HEK293 (cell line): ENCODE data around the gene DDX17.

Source experiments
- CTCF ChIA-PET: fragments of 350-600 bp; formaldehyde crosslinking; extraction: SDS; loops from one replicate; lab custom pipeline; 2021; ENCODE audit warnings: antibody characterized with exemption; lab: Yijun Ruan, JAX
- POLR2A ChIA-PET: fragments of 300-600 bp; formaldehyde crosslinking; extraction: SDS; loops from one replicate; lab custom pipeline; 2020; ENCODE audit warnings: antibody characterized with exemption, inconsistent platforms; lab: Yijun Ruan, JAX
- H3K27ac ChIP-seq: fragments of 200-500 bp; sonication (Bioruptor generic); 2 replicates; pipeline ENCODE4 v1.5.1; 2014; ENCODE audit warnings: low read depth, low read length, control low read depth, inconsistent platforms; ENCODE audit errors: extremely low read depth
- H3K36me3 ChIP-seq, 2 experiments: fragments of 200-500 bp in 1 of 2; sonication (Bioruptor generic) in 1 of 2; 1 replicate in 1 of 2; 2 replicates in 1 of 2; pipeline ENCODE4 v1.5.1; 2014 to 2017; ENCODE audit warnings: inconsistent platforms in 2 of 2, low read length in 2 of 2; ENCODE audit not compliant: control insufficient read depth in 2 of 2, insufficient read depth in 1 of 2
- H3K4me1 ChIP-seq: fragments of 200-500 bp; sonication (Bioruptor generic); 2 replicates; pipeline ENCODE4 v1.5.1; 2014; ENCODE audit warnings: mild to moderate bottlenecking, low read length, inconsistent platforms; ENCODE audit not compliant: control insufficient read depth, insufficient read depth
- H3K4me3 ChIP-seq: 2 replicates; pipeline ENCODE4 v1.5.1; 2011; ENCODE audit warnings: low read depth, mild to moderate bottlenecking, control low read depth, low read length, moderate library complexity
- H3K9me3 ChIP-seq: fragments of 200-500 bp; sonication (Bioruptor generic); 2 replicates; pipeline ENCODE4 v1.5.1; 2014; ENCODE audit warnings: low read depth, low read length, inconsistent platforms; ENCODE audit not compliant: control insufficient read depth, insufficient read depth
- BCL6B ChIP-seq: fragments of 450-650 bp; formaldehyde crosslinking; IDR thresholded peaks from 2 replicates; pipeline ENCODE4 v1.5.1; 2017; ENCODE audit warnings: missing biosample characterization, missing genetic modification characterization
- GLIS1 ChIP-seq: fragments of 450-650 bp; formaldehyde crosslinking; IDR thresholded peaks from 2 replicates; pipeline ENCODE4 v1.5.1; 2016; ENCODE audit warnings: missing biosample characterization, missing genetic modification characterization
- KLF10 ChIP-seq: fragments of 450-650 bp; IDR thresholded peaks from 2 replicates; pipeline ENCODE4 v1.5.1; 2018; ENCODE audit warnings: missing biosample characterization, mild to moderate bottlenecking, missing genetic modification characterization
- MYNN ChIP-seq: fragments of 450-650 bp; formaldehyde crosslinking; IDR thresholded peaks from 2 replicates; pipeline ENCODE4 v1.5.1; 2016; ENCODE audit warnings: missing biosample characterization, missing genetic modification characterization, borderline replicate concordance
- MZF1 ChIP-seq: fragments of 450-650 bp; formaldehyde crosslinking; IDR thresholded peaks from 2 replicates; pipeline ENCODE4 v1.5.1; 2017; ENCODE audit warnings: missing biosample characterization, missing genetic modification characterization, borderline replicate concordance
- OVOL3 ChIP-seq: fragments of 450-650 bp; formaldehyde crosslinking; IDR thresholded peaks from 2 replicates; pipeline ENCODE4 v1.5.1; 2016; ENCODE audit warnings: missing biosample characterization, missing genetic modification characterization
- PATZ1 ChIP-seq: fragments of 450-650 bp; formaldehyde crosslinking; IDR thresholded peaks from 2 replicates; pipeline ENCODE4 v1.5.1; 2016; ENCODE audit warnings: missing biosample characterization, missing genetic modification characterization
- PBX3 ChIP-seq: sonication (generic); formaldehyde crosslinking; IDR thresholded peaks from 2 replicates; pipeline ENCODE4 v1.8.1; 2022; ENCODE audit warnings: mild to moderate bottlenecking, moderate library complexity, missing genetic modification reagents
- SP2 ChIP-seq: fragments of 450-650 bp; formaldehyde crosslinking; IDR thresholded peaks from 2 replicates; pipeline ENCODE4 v1.5.1; 2016; ENCODE audit warnings: missing biosample characterization, missing genetic modification characterization
- TCF7L2 ChIP-seq: IDR thresholded peaks from 2 replicates; pipeline ENCODE4 v1.6.1; 2011; ENCODE audit warnings: low read depth, mild to moderate bottlenecking, inconsistent platforms, low read length, moderate library complexity, borderline replicate concordance
- ZBTB1 ChIP-seq: fragments of 450-650 bp; formaldehyde crosslinking; IDR thresholded peaks from 2 replicates; pipeline ENCODE4 v1.5.1; 2016; ENCODE audit warnings: missing biosample characterization, missing genetic modification characterization
- ZBTB21 ChIP-seq: fragments of 450-650 bp; formaldehyde crosslinking; IDR thresholded peaks from 2 replicates; pipeline ENCODE4 v1.5.1; 2017; ENCODE audit warnings: missing biosample characterization, missing genetic modification characterization
- ZEB2 ChIP-seq: fragments of 450-650 bp; formaldehyde crosslinking; IDR thresholded peaks from 2 replicates; pipeline ENCODE4 v1.5.1; 2016; ENCODE audit warnings: missing biosample characterization, missing genetic modification characterization
- ZNF121 ChIP-seq: fragments of 450-650 bp; formaldehyde crosslinking; IDR thresholded peaks from 2 replicates; pipeline ENCODE4 v1.5.1; 2016; ENCODE audit warnings: missing biosample characterization, missing genetic modification characterization
- ZNF19 ChIP-seq: fragments of 450-650 bp; formaldehyde crosslinking; IDR thresholded peaks from 2 replicates; pipeline ENCODE4; 2016; ENCODE audit warnings: missing biosample characterization, missing genetic modification characterization, low read depth
- ZNF280D ChIP-seq: fragments of 450-650 bp; formaldehyde crosslinking; IDR thresholded peaks from 2 replicates; pipeline ENCODE4 v1.5.1; 2016; ENCODE audit warnings: missing biosample characterization, missing genetic modification characterization
- ZNF404 ChIP-seq: fragments of 450-650 bp; formaldehyde crosslinking; IDR thresholded peaks from 2 replicates; pipeline ENCODE4 v1.5.1; 2017; ENCODE audit warnings: missing biosample characterization, missing genetic modification characterization
- ZNF530 ChIP-seq: fragments of 450-650 bp; formaldehyde crosslinking; IDR thresholded peaks from 2 replicates; pipeline ENCODE4 v1.5.1; 2016; ENCODE audit warnings: low read depth, missing biosample characterization, missing genetic modification characterization
- ZNF555 ChIP-seq: fragments of 450-650 bp; formaldehyde crosslinking; conservative IDR thresholded peaks from 2 replicates; pipeline ENCODE4 v1.5.1; 2017; ENCODE audit warnings: missing biosample characterization, mild to moderate bottlenecking, missing genetic modification characterization, inconsistent platforms
- ZNF561 ChIP-seq: fragments of 450-650 bp; IDR thresholded peaks from 2 replicates; pipeline ENCODE4 v1.5.1; 2018; ENCODE audit warnings: missing biosample characterization, missing genetic modification characterization, borderline replicate concordance
- ZNF580 ChIP-seq: fragments of 450-650 bp; formaldehyde crosslinking; IDR thresholded peaks from 2 replicates; pipeline ENCODE4 v1.5.1; 2016; ENCODE audit warnings: missing biosample characterization, missing genetic modification characterization
- ZNF623 ChIP-seq: fragments of 450-650 bp; formaldehyde crosslinking; IDR thresholded peaks from 2 replicates; pipeline ENCODE4 v1.5.1; 2016; ENCODE audit warnings: missing biosample characterization, missing genetic modification characterization
- ZNF624 ChIP-seq: fragments of 450-650 bp; formaldehyde crosslinking; IDR thresholded peaks from 2 replicates; pipeline ENCODE4 v1.5.1; 2017; ENCODE audit warnings: missing biosample characterization, missing genetic modification characterization
- ZNF660 ChIP-seq: fragments of 450-650 bp; IDR thresholded peaks from 2 replicates; pipeline ENCODE4 v1.5.1; 2018; ENCODE audit warnings: missing biosample characterization, mild to moderate bottlenecking, missing genetic modification characterization
- ZNF768 ChIP-seq: fragments of 450-650 bp; formaldehyde crosslinking; IDR thresholded peaks from 2 replicates; pipeline ENCODE4 v1.5.1; 2018; ENCODE audit warnings: missing biosample characterization, mild to moderate bottlenecking, missing genetic modification characterization
- ZNF776 ChIP-seq: fragments of 450-650 bp; formaldehyde crosslinking; IDR thresholded peaks from 2 replicates; pipeline ENCODE4 v1.5.0; 2017; ENCODE audit warnings: missing biosample characterization, missing genetic modification characterization, borderline replicate concordance
- ZNF777 ChIP-seq: fragments of 450-650 bp; formaldehyde crosslinking; IDR thresholded peaks from 2 replicates; pipeline ENCODE4 v1.5.1; 2017; ENCODE audit warnings: missing biosample characterization, missing genetic modification characterization, borderline replicate concordance
- ZNF791 ChIP-seq: fragments of 450-650 bp; formaldehyde crosslinking; IDR thresholded peaks from 2 replicates; pipeline ENCODE4 v1.5.1; 2016; ENCODE audit warnings: missing biosample characterization, missing genetic modification characterization
- ZSCAN23 ChIP-seq: fragments of 450-650 bp; formaldehyde crosslinking; IDR thresholded peaks from 2 replicates; pipeline ENCODE4 v1.5.1; 2016; ENCODE audit warnings: missing biosample characterization, missing genetic modification characterization

The DDX17 gene

GRCh38 chr22:38456272-38456835, 49.8 kb downstream of the DDX17 start (continued):
- TF ChIP-seq ZNF404 (tag by site-specific recombination) (no peak), ZBTB21 (tag by site-specific recombination) (no peak), TCF7L2 (no peak), ZNF624 (tag by site-specific recombination) (no peak), ZBTB1 (tag by site-specific recombination) (no peak), OVOL3 (tag by site-specific recombination) (no peak), ZNF555 (no peak), ZNF777 (tag by site-specific recombination) (no peak), ZEB2 (tag by site-specific recombination) (no peak), ZNF776 (tag by site-specific recombination) (no peak), ZNF19 (tag by site-specific recombination) (no peak), PBX3 (CRISPR knock-in tag) (no peak), ZNF580 (tag by site-specific recombination) (peak; percentile 21; the same call in 1 of the 2 replicates), ZNF280D (tag by site-specific recombination) (no peak), MZF1 (tag by site-specific recombination) (no peak), ZNF121 (tag by site-specific recombination) (no peak), PATZ1 (tag by site-specific recombination) (peak; percentile 52; the same call in 1 of the 2 replicates), ZNF561 (tag by site-specific recombination) (no peak)

- peak overlapping the region; percentile 11; the same call in 1 of the 2 replicates for H3K27ac ChIP-seq
- no peaks in the 10 kb centered on the region for H3K36me3 ChIP-seq
- peak overlapping the region; percentile 49 for H3K4me3 ChIP-seq
- CTCF ChIA-PET = no interaction called here
- POLR2A ChIA-PET = interaction anchor here (0.7 kb wide), 2 partner anchors 264 to 390 kb away, joined by 3 read pairs; no protein-coding TSS in a partner anchor
- no peaks in the 10 kb centered on the region for H3K9me3 ChIP-seq
- no peaks in the 10 kb centered on the region for H3K4me1 ChIP-seq
- no peak for TF ChIP-seq GLIS1
- TF ChIP-seq ZNF530 = no peak
- 0 out of 2 replicates have a peak, but pooled peaks have one; percentile 37 for TF ChIP-seq ZSCAN23 (tag by site-specific recombination)
- no peak for TF ChIP-seq MYNN
- TF ChIP-seq ZNF660 (tag by site-specific recombination) = peak; percentile 52; the same call in 1 of the 2 replicates
- TF ChIP-seq ZNF561 (tag by site-specific recombination) = 0 out of 2 replicates have a peak, but pooled peaks have one; percentile 68
- 0 out of 2 replicates have a peak, but pooled peaks have one; percentile 44 for TF ChIP-seq KLF10 (tag by site-specific recombination)
- TF ChIP-seq ZNF623 (tag by site-specific recombination) = no peak
- TF ChIP-seq ZBTB1 (tag by site-specific recombination) = no peak
- peak; percentile 19; the same call in 1 of the 2 replicates for TF ChIP-seq SP2 (tag by site-specific recombination)
- TF ChIP-seq ZNF768 (tag by site-specific recombination) = no peak
- TF ChIP-seq ZNF791 (tag by site-specific recombination) = no peak
- no peak for TF ChIP-seq BCL6B
Observed at GRCh38 chr22:38455530-38456271, 50.4 kb downstream of the DDX17 start.
